HG03469 (cell line): ENCODE measurements around the gene DPF3.
"Not testable (repeated sequence)": the region's sequence is repeated elsewhere in the genome, so short reads cannot be mapped to it uniquely, and the experiment has no call there.

Experiments
- ATAC-seq: cut with Tn5 transposase; IDR thresholded peaks from one replicate; pipeline ENCODE4 v1.9.1; 2021; ENCODE audit warnings: mild to moderate bottlenecking, moderate library complexity, moderate number of reproducible peaks; ENCODE audit not compliant: unreplicated experiment

Gene DPF3

DNA sequence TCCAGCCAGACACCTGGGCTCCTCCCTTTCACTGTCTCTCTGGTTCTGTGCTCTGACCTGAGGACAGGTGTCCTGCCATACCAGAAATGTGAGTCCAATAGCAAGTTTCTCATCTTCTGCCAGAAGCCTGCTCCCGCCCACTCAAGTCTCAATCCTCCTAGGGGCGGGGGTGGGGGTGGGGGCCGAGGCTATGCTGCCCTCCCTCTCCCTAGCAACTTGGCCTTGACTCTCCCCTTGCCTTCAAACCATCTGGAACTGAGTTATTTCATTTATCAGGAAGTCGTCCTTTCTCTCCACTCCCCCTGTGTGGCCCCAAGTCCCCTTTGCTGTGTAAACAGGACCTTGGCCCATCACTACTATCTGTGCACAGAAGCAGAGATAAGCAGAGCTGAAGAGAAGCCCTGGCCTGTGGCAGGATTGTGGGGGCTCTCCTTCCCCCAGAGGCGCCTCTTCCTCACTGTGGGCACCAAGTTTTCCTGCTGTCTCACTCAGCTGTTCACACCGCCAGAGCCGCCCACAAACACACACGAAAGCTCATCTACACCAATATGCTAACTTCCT, 117.1 kb downstream of the DPF3 start:
- no peak for ATAC-seq

DNA sequence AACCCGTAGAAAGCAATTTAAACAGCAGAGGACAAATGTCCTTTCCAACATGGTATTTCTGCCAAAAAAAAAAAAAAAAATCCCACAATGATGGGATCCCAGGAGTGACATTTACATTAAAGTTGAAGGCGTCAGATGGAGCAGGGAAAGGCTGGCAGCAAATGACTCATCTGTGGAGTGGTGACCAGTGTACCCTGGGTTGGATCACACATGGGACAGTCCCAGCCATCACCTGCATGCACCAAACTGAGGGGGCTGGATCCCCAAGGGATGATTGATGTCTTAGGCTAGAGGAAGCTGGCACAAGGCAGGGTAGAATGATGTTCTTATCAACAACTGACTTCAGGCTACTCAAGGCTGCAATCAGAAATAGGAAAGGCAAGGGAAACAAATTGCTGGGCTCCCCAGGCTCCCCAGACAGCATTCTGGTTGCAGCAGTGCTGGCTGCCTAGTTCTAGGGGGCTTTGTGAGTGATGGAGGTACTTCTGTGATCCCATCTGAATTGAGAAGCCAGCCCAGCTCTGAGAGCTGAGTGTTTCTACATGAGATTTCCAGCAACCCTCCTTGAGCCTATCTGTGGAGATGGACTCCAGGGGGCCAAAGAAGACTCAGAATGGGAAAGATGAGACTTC, 117.9 kb downstream of the DPF3 start:
- no peak for ATAC-seq

DNA sequence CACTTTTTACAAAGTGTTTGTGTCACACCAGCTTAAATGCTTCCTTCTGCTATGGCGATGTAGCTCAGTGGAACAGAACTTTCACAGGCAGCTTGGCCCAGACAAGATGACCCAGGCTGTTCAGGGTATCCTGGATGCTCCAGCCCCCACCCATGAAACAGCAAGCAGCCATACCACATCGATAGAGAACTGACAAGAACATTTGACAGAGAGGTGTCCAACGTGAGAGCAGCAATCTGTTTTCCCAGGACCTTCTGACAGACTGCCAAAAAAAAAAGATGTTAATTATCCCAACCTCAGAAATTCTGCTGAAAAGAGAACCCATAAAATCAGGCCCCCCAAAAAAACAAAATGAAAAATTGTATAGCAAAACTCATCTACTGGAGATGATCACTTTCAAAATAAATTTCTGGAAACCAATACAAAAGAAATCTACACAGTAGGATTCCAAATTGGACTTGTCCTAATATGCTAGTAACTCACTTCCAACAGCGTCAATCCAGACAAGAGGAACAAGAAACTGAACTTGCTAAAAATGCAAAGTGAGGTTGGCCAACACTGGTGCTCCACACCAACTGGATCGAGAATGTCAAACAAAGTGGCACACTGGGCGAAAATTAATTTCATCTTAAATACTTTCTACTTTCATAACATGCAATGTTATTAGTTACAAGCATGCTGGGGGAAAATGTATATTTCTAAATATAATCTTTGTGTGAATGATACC, 118.8 kb downstream of the DPF3 start:
- no peak for ATAC-seq

DNA sequence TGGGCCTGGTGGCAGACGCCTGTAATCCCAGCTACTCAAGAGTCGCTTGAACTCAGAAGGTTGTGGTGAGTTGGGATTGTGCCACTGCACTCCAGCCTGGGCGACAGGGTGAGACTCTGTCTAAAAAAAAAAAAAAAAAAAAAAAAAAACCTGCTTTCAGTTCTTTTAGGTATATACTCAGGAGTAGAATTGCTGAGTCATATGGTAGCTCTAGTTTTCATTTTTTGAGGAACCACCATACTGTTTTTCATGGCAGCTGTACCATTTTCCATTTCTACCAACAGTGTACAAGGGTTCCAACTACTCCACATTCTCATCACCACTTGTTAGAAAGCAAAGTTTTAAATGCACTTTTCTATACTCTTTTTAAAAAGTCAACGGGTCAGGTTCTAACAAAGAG, 119.8 kb downstream of the DPF3 start:
- ATAC-seq = no peak

DNA sequence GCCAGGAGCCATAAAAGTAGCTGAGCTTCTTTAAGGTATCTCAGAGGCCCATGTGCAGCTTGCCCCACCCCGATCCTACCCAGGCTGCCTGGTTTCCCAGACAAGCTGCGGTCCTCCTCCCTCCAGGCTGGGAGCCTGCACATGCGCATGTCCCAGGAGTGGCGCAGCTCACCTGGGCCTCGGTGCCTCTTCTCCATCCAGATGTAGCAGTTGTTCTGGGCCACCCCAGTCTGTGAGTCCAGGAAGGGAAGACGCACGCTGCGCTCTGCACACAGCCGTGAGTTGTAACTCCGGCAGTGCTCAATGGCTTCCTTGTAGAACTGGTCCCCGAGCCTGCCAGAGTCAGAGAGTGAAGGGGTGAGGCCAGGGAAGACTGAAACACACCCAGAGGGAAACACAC, 122.3 kb downstream of the DPF3 start:
- ATAC-seq = no peak

DNA sequence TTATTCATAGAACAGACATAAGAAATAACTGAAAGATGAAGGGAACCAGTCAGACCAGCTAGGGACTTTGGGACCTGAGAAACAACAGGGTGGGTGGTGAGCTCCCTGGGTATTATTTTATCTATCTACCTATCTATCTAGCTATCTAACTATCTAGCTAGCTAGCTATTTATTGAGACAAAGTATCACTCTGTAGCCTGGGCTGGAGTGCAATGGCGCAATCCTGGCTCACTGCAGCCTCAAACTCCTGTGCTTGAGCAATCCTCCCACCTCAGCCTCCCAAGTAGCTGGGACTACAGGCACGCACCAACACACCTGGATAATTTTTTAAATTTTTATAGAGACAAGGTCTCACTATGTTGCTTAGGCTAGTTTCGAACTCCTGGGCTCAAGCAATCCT, 127.6 kb downstream of the DPF3 start:
- ATAC-seq = no peak

DNA sequence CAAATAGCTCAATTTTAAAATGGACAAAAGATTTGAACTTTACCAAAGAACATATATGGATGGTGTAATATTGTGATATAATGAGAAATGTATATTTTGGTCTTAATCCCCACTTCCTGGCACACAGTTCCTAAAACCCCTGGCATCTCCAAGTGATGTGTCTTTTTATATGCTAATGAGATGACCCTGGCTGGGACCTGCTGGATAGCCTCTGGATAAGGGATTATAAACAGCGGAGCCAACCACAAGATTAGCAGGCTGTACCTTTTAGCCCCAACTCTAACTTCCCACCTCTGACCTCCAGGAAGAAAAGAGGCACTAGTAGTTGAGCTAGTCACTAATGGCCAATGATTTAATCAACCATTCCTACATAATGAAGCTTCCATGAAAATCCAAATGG, 130.0 kb downstream of the DPF3 start:
- no peak for ATAC-seq

DNA sequence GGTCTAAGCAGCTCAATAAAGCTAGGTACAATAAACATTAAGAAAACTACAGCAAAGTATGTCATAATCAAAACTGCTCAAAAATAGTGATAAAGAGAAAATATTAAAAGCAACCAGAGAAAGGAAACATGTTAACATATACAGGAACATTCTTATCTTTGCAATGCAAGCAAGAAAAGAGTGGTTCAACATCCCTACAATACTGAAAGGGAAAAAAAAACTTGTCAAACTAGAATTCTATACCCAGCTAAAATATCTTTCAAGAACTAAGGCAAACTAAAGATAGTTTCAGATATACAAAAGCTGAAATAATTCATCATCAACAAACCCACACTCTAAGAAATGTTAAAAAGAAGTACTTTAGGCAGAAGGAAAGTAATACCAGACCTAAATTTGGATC, 134.2 kb downstream of the DPF3 start:
- ATAC-seq = no peak

DNA sequence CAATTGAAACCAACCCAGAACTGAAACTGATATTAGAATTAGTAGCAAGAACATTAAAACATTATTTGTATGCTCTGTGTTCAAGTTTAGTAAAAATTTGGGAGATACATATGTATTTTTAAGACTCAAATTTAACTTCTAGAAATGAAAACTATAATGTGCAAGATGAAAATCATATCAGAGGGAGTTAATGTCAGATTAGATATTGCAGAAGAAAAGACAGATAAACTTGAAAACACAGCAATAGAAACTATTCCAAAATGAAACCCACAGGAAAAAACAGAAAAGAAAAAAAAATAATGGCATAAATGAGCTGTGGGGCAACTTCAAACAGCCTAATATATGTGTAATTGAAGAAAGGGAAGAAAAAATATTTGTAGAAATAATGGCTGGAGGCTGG, 134.9 kb downstream of the DPF3 start:
- ATAC-seq = no peak

DNA sequence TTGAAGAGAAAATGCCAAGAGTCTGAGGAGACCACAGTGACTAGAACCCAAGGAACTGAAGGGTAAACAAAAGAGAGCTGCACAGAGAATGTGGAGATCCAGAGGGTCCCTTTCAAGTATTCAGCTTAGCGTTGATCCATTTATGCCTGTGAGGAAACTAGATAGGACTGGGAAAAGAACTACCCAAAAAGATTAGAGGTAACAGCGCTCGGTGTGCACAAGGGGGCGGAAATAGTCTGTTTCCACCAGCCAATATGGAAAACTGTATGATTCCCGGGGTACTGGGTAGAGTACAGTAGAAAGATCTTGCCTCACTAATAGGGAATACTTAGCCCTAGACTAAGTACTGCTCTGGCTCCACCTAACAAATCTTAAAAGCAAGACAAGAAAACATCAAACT, 135.5 kb downstream of the DPF3 start:
- ATAC-seq = no peak

DNA sequence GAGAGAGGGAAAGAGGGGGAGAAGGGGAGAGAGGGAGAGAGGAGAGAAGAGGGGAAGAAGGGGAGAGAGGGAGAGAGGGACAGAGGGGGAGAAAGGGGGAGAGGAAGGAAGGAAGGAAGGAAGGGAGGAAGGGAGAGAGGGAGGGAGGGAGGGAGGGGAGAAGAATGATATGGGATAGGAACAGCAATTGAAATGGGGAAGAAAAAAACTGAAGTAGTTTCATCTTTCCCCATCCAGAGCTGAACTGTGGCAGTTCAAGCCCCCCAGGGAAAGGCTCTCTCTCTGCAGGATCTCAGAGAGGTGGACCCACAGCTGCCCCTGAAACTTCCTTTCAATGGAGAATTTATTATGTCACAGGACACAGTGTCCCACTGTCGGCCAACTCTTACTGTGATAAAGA, 136.9 kb downstream of the DPF3 start:
- ATAC-seq = no peak

DNA sequence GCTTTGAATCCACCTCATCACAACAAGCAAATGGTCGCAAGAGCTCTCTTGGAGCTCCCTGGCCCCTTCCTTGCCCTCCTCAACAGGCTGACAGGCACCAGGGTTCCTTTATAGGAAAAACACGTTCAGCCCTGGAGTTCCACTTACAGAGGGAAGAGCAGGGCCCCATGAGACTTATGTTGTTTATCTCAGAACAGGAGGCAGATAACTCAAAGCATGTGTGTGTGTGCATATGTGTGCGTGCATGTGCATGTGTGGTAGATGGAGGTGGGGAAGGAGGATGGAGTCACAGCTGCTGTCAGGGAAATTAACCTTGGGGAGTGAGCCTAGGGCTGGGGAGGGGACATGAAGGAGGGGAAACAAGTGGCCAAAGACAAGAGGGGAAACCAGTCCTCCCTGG, 138.1 kb downstream of the DPF3 start:
- no peak for ATAC-seq

DNA sequence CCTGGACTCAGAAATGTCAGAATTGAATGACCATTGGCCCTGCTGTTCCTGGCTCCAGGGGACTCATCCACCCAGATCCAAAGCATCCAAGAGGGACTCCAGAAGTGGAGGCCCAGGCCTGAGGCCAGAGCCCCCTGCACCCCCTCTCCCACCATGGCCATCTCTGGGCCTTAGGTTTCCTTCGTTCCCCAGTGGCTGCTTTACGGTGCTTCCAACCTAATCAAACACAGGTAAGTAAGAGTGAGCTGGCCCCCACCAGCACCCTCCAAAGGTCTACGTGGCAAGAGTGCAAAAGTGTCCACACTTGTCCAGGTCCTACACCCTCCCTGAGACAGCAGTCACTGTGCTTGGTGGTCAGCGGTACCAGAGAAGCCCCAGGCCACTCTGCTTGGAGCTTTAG, 139.0 kb downstream of the DPF3 start:
- no peak for ATAC-seq

DNA sequence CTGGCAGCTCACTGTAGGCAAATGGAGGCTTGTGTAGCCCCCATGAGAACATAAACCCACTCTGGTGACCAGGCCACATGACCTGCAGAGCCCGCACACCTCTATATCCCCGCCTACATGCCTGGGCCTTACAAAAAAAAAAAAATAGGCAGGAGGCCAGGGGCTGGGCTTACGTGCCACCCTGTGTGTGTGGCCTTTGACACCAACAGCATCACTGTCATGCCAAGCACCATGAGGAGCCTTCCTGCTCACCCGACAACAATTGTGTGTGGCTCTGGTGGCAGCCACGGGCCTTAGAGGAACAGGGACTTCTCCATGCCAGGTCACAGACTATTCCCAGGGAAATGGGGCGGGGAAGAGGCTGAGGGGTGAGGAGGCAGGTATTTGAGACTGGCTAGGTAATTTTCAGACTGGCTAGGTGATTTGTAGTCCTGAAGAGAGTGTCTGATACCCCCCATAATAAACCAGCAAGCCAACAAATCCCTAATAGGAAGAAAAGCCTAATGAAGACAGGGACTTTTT, 140.0 kb downstream of the DPF3 start:
- ATAC-seq = no peak

DNA sequence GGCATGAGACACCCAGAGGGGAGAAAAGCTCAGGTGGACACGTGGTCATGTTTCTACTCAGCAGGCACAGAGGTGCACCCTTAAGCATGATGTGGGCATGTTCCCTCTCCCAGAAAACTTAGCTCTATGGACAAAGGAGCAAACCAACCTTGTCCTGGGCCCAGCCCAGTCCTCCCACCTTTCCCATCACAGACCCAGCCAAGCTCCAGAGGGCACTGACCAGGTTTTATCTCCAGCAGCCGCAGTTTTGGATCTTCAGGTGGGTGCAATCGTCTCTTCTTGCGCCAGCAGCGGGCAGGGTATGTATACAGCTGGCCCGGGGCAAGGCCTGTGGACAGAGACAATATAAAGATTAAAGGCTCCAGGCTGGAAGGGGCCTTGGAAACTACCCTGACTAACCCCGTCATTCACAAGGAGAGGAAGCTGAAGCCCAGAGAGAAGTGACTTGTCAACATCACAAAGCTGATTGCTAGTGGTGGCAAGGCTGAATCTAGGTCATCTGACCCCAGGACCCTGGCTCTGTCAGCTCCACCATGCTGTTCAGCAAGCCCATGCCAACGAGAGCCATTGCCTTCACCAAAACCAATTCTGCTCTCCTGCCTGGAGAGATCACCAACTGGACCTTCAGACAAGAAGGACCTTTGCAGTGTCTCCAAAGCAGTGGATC, 140.7 kb downstream of the DPF3 start:
- ATAC-seq = no peak

DNA sequence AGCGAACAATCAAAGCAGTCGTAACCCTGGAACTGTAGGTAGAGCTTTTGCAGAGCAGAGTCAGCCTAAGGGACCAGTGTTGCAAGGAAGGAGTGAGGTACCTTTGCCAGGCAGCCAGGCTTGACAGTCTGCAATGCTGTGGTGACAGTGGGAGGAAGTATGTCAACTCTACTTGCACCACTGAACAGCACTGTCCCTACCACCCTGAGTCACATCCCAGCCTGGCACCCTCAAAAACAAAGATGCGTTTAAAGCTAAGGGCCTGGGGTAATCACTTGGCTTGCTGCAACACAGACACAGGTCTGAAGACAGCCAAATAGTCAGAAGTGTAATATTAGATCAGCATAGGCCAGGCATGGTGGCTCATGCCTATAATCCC, 141.9 kb downstream of the DPF3 start:
- no peak for ATAC-seq

DNA sequence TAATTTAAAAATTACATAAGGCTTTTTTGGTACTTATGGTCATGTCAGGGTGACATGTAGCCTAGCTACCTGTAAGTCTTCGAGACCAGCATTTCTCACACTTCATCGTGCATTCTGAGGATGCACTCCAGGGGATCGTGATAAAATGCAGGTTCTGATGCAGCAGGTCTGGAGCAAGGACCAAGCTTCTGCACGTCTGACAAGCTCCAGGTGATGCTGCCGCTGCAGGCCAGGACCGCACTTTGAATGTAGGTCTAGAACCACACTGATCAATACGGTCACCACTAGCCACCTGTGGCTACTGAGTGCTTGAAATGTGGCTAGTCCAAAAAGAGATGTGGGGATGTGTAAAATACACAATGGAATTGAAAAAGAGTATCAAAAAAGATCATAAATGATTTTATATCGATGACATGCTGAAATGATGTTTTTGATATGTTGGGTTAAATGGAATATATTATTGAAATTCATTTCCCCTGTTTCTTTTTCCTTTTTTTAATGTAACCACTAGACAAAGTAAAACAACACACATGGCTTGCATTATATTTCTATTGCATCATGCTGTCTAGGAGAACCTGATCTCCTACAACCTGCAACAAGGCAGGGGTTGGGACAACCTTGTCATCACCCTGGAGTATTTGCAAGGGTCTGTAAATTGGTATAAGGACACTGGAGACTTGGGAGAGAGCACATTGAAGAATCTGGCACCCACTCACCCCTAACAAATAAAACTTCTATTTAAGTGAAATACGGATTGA, 142.4 kb downstream of the DPF3 start:
- no peak for ATAC-seq

DNA sequence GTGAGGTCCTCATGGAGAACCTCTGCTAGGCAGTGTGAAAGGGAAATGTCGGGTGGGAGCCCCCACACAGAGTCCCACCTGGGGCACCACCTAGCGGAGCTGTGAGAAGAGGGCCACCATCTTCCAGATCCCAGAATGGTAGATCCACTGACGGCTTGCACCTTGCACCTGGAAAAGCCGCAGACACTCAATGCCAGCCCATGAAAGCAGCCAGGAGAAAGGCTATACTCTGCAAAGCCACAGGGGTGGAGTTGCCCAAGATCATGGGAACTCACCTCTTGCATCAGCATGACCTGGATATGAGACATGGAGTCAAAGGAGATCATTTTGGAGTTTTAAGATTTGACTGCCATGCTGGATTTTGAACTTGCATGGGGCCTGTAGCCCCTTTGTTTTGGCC, 145.0 kb downstream of the DPF3 start:
- ATAC-seq = not testable (repeated sequence)

DNA sequence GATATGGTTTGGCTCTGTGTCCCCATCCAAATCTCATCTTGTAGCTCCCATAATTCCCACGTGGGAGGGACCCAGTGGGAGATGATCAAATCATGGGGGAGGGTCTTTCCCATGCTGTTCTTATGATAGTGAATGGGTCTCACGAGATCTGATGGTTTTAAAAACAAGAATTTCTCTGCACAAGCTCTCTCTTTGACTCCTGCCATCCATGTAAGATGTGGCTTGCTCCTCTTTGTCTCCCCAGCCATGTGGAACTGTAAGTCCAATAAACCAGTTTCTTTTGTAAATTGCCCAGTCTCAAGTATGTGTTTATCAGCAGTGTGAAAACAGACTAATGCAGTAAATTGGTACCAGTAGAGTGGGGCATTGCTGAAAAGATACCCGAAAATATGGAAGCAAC, 146.2 kb downstream of the DPF3 start:
- no peak for ATAC-seq

DNA sequence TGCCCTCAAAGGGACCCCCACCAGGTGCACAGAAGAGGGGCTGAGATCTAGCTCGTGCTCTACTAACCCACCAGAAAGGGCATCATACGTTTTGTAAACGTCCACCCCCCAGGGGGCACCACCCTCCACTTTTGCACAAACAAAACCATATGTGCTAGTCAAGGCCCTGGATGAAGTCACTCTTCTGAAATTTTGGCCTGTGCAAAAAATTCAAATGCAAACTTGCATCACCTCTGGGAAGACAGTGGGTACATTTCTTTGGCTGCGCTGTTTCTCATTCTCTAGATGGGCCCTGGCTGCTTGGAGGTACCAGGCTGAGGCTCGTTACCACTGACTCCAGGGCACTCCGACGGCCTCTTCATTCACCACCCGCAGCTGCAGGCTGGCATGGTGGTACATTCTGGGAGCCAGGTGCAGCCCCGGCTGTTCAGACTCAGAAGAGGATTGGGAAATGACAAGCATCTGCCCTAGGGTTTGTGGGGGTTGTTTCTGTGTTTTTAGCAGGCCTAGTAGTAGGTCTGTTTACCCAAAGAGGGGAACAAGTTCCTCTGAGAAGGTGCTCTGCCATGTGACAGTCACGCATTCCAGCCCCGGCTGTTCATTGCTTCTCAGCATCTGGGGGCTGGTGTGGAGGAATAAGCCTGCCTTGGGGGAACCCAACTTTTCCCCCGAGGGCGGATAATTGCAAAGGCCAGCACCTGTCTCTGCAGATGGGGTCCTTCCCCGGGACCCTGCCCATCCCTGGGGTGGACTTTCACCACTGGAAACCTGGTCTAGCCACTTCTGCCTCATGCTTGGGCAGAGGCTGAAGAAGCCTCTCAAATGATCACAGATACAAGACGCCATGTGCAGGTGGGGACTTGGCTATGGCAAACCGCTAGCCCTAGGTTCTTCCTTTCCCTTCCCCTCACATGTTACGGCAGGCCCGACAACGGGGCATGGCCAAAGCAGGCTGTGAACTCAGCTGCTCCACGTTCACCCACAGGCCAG, 147.6 kb downstream of the DPF3 start:
- ATAC-seq = no peak
